Caki2 (cell line): Measurements from ENCODE around the gene PELI3. TPM values are rescaled to one million over a fixed set of nuclear protein-coding genes. Genes with fewer than 3 reads are reported as not detected.

Source experiments
- DNase-seq: peaks from one replicate; pipeline ENCODE4 v3.0.0-alpha.2; 2015; ENCODE audit warnings: low read depth
- in situ Hi-C: cut with HindIII; loops from 2 replicates; pipeline ENCODE4 v1.10.0; 2016; ENCODE audit warnings: low sequenced_read_pairs, low pct_unique_long_range_greater_than_20kb, mixed read lengths
- total RNA-seq: library from RNA; depleted of rRNA; stranded (reverse); fragments of >200 nt; shearing (Covaris generic); gene quantifications from 2 replicates; pipeline ENCODE4 v1.2.3, GENCODE V29; 2014; ENCODE audit warnings: low replicate concordance; rRNA removed

The PELI3 gene
- total RNA-seq, 1 experiment from 2014 or later, result 16.7 TPM

DNA sequence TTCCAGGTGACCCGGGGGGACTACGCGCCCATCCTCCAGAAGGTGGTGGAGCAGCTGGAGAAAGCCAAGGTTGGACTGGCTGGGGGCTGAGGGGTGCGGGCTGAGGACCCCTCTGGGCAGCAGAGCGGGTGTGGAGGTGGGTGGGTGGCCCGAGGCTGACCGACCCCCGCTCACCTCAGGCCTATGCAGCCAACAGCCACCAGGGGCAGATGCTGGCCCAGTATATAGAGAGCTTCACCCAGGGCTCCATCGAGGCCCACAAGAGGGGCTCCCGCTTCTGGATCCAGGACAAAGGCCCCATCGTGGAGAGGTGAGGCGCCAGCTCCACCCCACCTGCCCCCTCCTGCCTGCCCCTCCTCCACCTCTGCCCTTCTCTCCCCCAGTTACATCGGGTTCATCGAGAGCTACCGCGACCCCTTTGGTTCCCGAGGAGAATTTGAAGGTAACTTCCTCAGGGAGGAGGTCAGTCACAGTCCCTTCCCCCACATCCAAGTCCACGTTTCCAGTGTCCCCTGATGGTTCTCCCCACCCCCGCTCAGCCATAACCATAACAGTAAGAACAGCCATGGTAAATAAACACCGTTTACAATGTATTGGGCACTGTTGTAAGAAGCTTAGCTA is 24.7 kb downstream of the PELI3 start:
- in situ Hi-C loops, result no loop called here
- no peak for DNase-seq

DNA sequence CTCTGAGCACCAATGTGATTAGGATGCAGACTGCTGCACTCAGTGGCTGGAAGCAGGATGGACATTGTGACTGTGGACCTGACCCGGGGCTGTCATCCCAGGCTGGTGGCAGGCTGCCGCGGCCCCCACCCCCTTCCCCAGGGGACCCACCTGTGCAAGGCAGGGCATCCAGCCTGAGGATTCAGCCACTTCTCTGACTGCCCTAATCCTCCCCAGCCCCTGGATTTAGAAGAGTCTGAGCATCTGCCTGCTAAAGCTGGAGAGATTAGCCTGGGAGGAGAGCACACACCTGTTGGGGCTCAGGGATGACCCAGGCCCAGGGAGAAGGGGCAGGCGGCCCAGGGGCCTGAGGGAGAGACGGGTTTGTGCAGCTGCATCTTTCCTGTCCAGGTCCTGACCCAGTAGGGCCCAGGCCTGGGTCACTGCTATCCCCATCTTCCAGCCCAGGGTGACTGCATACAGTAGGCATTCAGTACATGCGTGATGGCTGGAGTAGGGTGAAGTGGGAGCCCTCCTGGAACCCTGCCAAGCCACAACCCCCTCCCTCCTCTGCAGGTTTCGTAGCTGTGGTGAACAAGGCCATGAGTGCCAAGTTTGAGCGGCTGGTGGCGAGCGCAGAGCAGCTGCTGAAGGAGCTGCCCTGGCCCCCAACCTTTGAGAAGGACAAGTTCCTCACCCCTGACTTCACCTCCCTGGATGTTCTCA is 25.6 kb downstream of the PELI3 start:
- no peak for DNase-seq

DNA sequence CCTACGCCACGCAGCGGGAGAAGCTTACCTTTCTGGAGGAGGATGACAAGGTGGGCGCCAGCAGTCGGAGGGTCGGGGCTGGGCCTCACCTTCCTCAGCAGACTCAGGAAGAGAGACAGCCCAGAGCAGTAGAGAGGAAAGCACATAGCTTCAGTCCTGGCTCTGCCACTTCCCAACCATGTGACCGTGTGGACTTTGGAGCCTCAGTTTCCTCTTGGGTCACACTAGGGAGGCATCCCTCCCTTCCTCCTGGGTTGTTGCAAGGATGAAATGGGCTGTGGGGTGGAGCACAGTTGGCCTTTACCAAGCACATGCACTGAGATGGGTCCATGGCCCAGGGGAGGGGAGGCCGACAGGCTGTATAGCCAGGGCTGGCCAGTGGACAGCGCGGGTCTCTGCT is 26.4 kb downstream of the PELI3 start:
- no peak for DNase-seq
- in situ Hi-C loops, result no loop called here

More for the DNA sequence above, 25.6 kb downstream of the PELI3 start:
- in situ Hi-C loops, result no loop called here

DNA sequence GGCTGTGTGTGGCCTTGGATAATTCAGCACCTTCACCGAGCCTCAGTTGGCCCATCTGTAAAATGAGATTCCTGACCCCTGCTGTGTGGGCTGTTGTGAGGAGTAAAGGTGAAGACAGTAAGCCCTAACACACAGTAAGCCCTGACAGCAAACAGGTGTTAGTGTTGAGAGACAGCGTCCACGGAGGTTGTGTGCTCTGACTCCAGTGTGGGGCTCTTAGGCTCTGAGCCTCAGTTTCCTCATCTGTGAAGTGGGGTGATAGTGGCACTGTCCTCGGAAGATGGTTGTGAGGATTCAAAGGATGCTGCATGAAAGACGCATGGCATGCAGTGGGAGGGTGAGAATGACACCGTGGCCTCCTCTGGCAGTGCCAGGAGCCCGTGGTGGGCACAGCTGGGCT is 27.8 kb downstream of the PELI3 start:
- DNase-seq, result no peak
- in situ Hi-C loops, result no loop called here

DNA sequence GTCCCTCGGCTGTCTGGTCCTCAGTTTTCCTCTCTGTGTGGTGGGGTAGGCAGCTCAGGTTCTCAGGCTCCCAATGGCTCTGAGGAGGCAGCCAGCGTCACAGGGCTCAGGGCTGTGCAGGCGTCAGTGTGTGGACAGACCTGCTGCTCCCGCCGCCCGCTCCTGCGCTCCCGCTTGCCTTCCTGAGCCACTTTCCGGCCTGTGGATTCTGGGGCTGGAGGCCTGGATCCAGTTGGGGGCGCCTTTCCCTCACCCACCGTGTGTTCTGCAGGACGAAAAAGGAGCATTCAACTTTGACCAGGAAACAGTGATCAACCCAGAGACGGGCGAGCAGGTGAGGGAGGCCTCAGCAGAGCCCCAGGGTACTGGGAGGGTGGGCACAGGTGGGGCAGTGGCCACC is 28.2 kb downstream of the PELI3 start:
- in situ Hi-C loops, result no loop called here
- DNase-seq, result no peak

DNA sequence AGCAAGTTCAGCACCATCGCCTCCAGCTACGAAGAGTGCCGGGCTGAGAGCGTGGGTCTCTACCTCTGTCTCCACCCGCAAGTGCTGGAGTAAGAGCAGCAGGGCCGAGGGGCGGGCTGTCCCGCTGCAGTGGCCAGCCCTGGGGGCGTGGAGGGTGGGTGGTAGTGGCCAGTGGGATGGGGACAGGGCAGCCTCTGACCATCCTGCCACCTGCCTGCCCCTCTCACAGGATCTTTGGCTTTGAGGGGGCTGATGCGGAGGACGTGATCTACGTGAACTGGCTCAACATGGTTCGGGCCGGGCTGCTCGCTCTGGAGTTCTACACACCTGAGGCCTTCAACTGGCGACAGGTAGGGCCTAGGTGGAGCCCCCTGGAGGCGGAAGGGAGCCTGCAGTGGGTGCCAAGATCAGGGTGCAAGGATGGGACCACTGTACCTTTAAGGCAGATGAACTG is 28.7 kb downstream of the PELI3 start:
- DNase-seq, result no peak
- in situ Hi-C loops, result no loop called here

DNA sequence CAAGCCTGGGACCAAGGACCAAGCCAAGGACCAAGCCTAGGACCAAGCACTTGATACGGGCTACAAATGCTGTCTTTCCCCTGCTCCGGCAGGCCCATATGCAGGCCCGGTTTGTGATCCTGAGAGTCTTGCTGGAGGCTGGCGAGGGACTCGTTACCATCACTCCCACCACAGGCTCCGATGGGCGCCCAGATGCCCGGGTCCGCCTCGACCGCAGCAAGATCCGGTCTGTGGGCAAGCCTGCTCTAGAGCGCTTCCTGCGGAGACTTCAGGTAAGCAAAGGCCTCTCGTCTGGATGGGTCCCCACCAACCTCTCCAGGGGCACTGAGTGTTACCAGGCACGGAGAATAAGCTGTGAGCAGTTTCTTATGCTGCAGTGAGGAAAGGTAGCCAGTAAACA is 30.5 kb downstream of the PELI3 start:
- no peak for DNase-seq
- in situ Hi-C loops, result no loop called here

DNA sequence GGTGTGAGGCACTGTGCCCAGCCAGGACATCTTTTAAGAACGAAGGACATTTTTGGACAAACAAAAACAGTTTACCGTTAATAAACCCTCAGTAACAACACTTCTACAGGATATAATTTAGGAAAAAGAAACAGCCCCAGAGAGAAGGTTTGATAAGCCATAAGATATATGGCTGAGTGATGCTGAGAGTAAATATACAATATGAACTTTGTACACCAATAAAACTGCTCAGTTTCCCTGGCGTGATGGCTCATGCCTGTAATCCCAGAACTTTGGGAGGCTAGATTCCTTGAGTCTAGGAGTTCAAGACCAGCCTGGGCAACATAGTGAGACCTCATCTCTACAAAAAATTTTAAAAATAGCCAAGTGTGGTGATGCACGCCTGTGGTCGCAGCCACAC is 31.8 kb downstream of the PELI3 start:
- DNase-seq, result no peak
- in situ Hi-C loops, result no loop called here

DNA sequence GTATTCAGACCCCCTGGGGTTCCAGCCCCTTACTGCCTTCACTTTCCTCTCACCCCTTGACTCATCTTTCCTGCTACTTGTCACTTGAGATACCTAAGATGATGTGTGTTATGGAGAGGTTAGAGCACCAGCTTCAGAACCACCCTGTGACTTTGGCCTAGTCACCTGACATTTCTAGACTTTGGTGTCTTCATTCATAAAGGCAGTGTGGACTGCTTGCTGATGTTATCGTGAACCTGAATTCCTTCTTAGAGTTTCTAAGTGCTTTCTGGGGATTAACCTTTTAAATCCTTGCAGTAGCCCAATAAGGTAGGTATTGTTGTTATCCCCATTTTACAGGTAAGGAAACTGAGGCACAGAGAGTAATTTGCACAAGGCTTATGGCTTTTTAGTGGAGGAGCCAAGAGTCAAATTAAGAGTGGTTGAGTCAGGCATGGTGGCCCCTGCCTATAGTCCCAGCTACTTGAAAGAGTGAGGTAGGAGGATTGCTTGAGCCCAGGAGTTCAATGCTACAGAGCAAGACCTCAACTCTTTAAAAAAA is 38.6 kb downstream of the PELI3 start:
- in situ Hi-C loops, result no loop called here
- DNase-seq, result no peak

DNA sequence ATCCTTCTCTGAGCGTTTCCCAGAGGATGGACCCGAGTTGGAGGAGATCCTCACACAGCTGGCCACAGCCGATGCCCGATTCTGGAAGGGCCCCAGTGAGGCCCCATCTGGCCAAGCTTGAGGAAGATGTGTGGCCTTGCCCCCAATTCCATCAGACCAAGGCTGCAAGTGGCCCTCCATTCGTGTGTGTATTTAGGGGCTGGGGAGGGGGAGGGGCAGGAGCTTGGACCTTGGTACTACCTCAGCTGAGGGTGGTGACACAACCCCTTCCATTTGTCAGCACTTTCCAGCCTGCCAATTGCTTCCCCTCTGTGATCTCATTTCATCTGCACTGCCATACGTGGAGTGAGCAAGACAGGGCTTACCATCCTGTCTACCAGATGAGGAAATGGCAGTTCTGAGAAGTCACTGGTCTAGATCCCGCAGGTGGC is 42.4 kb downstream of the PELI3 start:
- in situ Hi-C loops, result no loop called here
- DNase-seq, result no peak

DNA sequence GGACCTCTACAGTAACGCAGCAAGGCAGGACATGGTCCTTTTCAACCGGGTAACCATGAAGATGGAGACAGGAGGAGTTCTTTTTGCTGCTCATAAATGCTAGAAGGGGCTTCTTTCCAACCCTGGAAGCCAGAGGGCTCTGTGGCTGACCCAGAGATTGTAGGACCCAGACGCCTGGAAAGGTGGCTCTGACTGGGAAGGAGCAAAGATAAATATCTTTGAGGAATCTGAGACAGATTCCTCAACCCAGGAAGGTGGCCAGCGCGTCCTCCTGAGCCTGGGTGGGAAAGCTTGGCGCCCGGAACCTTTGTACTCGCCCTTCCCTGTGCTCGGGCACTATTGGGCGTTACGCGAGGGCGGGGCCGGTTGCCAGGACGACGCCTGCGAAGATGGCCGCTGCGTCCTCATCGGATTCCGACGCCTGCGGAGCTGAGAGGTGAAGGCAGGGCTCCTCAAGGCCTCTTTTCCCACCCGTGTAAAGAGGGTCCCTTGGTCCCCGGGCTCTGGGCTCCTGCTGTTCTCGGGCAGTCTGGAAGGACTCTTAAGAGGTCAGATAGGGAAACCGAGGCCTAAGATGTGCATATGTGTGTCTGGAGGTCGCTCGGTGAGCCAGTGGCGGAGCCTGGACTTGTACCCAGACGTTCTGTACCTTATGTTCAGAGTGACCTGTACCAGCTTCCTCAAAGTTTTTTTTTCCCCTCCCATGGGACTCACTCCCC is 43.7 kb downstream of the PELI3 start, which contains the start of gene BBS1:
Gene BBS1, plus strand, starts transcription at position 365 of the 719 bp plus-strand sequence. Its CDS starts 25 bp downstream, at position 390.
- in situ Hi-C loops, result no loop called here
- peak; percentile 68 for DNase-seq

DNA sequence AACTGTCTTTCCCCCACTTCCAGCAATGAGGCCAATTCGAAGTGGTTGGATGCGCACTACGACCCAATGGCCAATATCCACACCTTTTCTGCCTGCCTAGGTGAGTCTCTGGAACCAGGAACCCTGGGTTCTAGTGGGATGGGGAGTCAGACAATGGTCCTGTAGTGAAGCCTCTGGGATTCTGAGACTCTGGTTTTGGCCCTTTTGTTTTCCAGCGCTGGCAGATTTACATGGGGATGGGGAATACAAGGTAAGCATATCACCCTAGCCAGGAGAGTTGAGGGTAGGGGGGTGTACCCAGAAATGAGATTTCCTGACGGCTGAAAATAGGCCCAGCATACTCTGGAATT is 44.3 kb downstream of the PELI3 start:
- DNase-seq, result no peak
- in situ Hi-C loops, result no loop called here

DNA sequence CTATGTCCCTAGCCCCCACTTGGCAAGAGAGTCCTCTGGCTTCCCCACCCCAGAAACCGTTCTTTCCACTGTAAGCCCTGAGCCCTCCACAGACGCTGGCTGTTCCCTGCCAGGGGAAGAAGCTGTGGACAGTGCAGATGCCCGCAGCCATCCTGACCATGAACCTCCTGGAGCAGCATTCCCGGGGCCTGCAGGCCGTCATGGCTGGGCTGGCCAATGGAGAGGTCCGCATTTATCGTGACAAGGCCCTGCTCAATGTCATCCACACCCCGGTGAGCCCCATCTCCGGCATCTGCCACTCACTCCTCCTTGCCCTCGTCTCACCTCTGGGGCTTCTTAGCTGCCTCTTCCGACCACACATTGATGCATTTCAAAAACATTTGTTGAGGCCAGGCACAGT is 56.9 kb downstream of the PELI3 start:
- in situ Hi-C loops, result no loop called here
- no peak for DNase-seq

DNA sequence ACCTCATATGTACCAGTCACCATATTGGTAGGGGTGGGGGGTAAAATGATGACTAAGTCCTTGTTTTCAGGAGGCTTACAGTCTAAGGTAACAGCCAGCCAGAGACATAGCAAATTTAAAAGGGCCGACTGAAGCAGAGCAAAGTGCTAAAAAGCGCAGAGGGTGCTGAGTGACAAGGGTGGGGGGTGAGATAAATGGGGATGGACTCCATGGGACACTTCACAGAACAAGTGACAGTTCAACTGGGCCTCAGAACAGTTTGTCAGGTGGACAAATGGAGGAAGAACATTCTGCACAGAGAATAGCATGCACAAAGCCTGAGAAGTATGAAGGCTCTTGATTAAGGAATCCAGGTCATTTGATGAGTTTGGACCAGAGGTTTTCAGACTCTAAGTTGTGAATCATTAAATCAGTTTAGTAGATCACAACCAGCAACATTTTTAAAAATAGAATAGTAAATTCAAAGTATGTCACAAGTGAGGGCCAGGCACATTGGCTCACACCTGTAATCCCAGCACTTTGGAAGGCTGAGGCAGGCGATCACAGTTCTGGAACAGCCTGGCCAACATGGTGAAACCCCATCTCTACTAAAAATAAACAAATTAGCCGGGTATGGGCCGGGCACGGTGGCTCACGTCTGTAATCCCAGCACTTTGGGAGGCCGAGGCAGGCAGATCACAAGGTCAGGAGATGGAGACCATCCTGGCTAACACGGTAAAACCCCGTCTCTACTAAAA is 57.8 kb downstream of the PELI3 start:
- no peak for DNase-seq
- in situ Hi-C loops, result no loop called here

Other genes starting within 250 kb of the PELI3 start
- 23.9 and 41.1 TPM in 2 replicates for gene KLC2, start 209.2 kb upstream of the PELI3 start, total RNA-seq
- gene RAB1B, start 198.3 kb upstream of the PELI3 start, total RNA-seq, result 55.4 and 56.1 TPM in 2 replicates
- 0.61 TPM in 1 of 2 replicates, not detected in the other for gene CNIH2, start 188.7 kb upstream of the PELI3 start, total RNA-seq
- 114 and 188 TPM in 2 replicates for gene YIF1A, start 177.8 kb upstream of the PELI3 start, total RNA-seq
- not detected in 2 replicates for gene TMEM151A, start 175.0 kb upstream of the PELI3 start, total RNA-seq
- gene CD248, start 149.9 kb upstream of the PELI3 start, total RNA-seq, result not detected in 2 replicates
- 24.5 and 28.4 TPM in 2 replicates for gene RIN1, start 130.5 kb upstream of the PELI3 start, total RNA-seq
- 80.0 and 85.9 TPM in 2 replicates for gene BRMS1, start 121.8 kb upstream of the PELI3 start, total RNA-seq
- gene B4GAT1, start 119.3 kb upstream of the PELI3 start, total RNA-seq, result 58.0 and 65.4 TPM in 2 replicates
- not detected in 2 replicates for gene SLC29A2, start 95.1 kb upstream of the PELI3 start, total RNA-seq
- not detected in 2 replicates for gene NPAS4, start 45.9 kb upstream of the PELI3 start, total RNA-seq
- 113 and 202 TPM in 2 replicates for gene MRPL11, start 28.1 kb upstream of the PELI3 start, total RNA-seq
- gene DPP3, start 13.5 kb downstream of the PELI3 start, total RNA-seq, result 59.9 and 102 TPM in 2 replicates
- 20.6 and 28.0 TPM in 2 replicates for gene BBS1, start 43.7 kb downstream of the PELI3 start, total RNA-seq
- gene ZDHHC24, start 79.1 kb downstream of the PELI3 start, total RNA-seq, result 10.9 and 52.6 TPM in 2 replicates
- not detected in 2 replicates for gene ACTN3, start 80.0 kb downstream of the PELI3 start, total RNA-seq
- not detected in 2 replicates for gene CTSF, start 101.7 kb downstream of the PELI3 start, total RNA-seq
- gene CCDC87, start 126.2 kb downstream of the PELI3 start, total RNA-seq, result 0.41 and 0.61 TPM in 2 replicates
- 38.1 and 43.5 TPM in 2 replicates for gene CCS, start 126.3 kb downstream of the PELI3 start, total RNA-seq
- gene RBM14, start 149.7 kb downstream of the PELI3 start, total RNA-seq, result 15.3 and 17.1 TPM in 2 replicates
- 116 and 133 TPM in 2 replicates for gene RBM4, start 171.8 kb downstream of the PELI3 start, total RNA-seq
- gene RBM4B, start 211.0 kb downstream of the PELI3 start, total RNA-seq, result 8.5 and 29.2 TPM in 2 replicates